CD4-positive, alpha-beta T cell treated with Interleukin-4 for 1 hour (primary cell): Measurements from ENCODE around the gene BLNK.

Source experiments
- DNase-seq, 2 donors: peaks; one replicate each; pipeline ENCODE4 v3.0.0-alpha.2; 2020 to 2022

Gene BLNK

DNA sequence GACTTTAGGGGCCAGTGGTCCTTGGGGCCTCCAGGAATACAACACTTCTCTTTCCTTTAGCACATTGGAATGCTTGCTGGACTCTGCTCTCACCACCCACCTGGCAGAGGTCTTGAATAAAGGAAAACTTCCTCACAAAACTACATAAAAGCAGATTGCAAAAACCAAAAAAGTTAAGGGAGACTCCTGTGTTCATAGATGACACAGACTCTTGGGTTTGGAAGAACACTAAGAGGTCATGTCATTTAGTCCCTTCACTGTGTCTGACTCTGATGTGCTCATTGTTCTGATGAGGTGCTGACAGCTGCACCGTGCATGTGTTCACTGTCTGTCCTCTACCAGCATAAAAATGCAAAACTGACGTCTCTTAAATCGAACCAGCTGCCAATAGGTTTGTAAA, 11.4 kb downstream of the BLNK start:
- DNase-seq = no peak

DNA sequence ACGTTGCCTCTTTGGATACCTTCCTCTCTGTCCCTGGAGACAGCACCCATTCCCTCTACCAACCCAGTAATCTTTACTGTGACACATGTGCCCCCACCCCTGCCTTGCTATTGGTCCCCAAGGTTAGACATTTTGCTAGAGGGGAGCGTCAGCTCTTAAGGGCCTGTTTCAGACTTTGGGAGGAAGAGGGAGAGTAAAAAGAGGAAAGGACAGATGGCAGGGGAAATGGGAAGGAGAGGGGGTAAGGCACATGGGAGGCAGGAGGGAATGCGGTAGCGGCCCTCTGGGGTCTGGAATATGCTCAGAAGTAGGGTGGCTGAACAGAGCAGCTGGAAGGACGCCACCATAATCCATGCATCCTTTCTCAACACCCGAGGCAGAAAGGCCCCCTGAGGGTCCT, 12.2 kb downstream of the BLNK start:
- no peak for DNase-seq

GRCh38 chr10:96257944-96258343, 13.4 kb downstream of the BLNK start:
- DNase-seq = no peak

DNA sequence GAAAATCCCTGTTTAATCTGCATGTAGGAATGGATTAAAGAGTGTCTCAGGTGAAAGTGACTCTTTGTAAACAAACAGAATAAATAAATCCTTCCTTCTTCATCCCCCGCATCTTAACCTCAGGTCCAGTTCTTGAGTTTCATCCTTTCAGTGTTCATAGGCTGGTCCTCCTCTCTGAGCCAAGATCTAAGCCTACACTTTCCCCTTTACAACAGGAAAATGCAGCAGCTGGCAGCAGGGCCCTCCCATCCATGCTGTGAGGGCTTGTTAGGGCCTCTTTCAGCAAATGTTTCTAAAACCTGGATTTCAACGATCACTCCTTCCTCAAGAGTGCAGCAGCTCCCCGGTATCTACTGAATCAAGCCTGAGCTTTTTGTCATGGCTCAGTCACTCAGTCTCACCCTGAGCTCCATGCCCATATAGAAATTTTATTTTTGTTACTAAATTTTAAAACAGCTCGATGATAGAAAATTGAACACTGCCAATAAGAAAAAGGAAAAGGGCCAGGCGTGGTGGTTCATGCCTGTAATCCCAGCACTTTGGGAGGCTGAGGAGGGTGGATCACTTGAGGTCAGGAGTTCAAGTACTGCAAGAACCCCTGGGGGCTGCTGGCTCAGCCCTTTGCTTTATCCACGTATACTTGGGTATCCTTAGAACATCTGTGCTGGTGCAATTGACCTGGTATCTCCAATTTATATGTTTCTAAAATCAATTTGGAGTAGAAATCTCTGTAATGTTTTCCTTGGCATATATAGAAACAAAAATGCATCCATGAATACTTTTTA, 15.6 kb downstream of the BLNK start:
- no peak for DNase-seq

DNA sequence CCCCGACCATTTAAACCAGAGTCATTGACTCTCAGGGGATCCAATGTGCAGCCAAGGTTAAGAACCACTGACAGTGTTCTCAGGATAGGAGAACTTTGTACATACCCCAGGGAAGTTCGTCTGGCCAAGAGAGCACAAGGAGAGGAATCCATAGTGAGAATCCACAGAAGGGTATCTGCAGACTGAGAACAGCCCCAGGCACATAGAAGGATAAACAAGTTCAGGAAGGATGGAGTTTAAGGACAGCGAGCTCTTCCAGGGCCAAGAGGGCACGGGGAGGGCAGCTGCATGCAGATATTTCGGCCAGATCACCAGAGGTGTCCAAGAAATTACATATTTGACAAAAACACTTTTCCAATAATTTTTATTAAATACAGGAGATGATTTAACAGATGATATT, 16.4 kb downstream of the BLNK start:
- no peak for DNase-seq

DNA sequence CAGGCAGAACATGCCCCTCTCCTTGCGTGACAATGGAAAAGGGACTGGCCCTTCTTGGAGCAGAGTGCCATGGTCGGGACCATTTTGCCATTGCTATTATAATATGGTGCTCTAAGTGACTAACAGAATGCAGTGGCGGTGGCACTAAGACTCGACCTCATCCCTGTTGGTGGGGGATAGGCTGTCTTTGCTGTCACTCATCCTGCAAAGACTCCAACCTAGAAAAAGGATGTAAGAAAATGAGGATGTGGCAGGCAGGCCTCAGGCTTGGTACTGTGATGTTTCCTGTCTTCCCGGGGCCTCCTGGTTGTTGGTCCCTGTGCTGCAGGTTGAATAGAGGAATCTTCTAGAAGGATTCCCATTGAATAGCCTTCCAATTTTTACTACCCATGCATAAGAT, 18.6 kb downstream of the BLNK start:
- no peak for DNase-seq

- no peak for DNase-seq
Observed at GRCh38 chr10:96250349-96250748, 21.0 kb downstream of the BLNK start.

DNA sequence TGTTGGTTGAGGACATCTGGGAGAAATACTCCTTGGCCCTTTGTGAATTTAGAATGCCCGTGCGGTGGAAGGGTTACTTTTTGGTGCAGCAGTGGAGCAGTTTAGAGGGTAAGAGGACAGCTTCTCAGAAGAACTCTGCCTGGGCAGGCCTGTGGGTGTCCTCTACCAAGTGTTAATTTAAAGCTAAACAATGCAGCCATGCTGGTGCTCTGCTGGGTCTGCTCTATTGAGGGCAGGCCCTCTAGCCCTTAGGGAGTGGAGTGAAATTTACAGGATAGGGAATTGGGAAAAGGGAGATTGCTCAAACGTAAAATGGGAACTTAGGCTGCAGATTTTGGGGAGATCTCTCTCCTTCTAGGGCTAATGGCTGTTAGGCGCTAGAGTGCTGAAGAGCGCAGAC, 22.1 kb downstream of the BLNK start:
- no peak for DNase-seq

- peak in 1 of 2 donors; percentile 69 for DNase-seq
Observed at GRCh38 chr10:96244354-96244753, 27.0 kb downstream of the BLNK start.

DNA sequence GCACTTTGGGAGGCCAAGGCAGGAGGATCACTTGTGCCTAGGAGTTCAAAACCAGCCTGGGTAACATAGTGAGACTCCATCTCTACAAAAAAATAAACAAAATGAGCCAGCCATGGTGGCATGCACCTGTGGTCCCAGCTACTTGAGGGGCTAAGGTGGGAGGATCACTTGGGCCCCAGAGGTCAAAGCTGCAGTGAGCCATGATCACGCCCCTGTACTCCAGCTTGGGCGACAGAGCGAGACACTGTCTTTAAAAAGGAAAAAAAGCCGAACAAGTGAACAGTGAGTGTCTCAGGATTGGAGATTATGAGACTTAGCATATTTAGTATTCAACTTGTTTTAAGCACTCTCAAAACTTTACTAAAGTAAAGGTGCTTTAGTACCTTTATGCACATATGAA, 28.1 kb downstream of the BLNK start:
- no peak for DNase-seq

DNA sequence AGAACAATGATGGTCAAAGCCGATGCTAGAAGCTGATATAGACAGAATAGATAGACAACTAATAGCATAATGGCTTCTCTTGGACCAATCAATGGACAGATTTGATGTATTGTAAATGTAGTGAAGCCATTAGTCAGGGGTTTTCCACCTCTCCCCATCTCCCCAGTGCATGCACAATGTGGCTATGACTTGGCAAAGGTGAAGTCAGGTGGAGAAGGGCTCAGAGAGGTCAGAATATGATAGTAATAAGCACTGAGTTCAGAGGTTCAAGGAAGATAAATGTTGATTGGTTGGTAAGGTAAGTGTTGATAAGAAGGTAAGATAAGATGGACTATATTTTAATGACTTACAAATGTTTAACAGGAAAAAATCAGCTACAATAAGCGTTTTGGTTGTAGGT, 28.5 kb downstream of the BLNK start:
- no peak for DNase-seq

GRCh38 chr10:96238646-96239623, 32.4 kb downstream of the BLNK start:
- DNase-seq = no peak

DNA sequence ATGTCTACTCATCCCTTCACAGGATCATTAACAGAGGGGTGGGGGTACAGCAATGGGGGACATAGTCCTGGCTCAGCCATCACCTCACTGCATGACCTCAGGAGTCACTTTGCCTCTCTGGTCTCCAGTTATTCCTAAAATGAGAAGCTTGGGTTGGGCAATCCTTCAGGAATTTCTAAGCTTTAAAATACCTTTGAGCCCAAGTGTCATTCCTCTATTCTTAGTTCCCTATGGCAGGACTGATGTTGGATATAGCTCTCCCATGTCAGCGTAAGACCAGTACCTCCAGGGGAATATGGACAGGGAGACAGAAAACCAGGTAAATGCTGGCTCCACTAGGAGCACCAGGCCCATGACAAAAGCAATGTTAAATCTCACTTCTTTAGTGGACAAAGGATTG, 34.5 kb downstream of the BLNK start:
- DNase-seq = no peak

GRCh38 chr10:96236090-96236478, 35.3 kb downstream of the BLNK start:
- no peak for DNase-seq

DNA sequence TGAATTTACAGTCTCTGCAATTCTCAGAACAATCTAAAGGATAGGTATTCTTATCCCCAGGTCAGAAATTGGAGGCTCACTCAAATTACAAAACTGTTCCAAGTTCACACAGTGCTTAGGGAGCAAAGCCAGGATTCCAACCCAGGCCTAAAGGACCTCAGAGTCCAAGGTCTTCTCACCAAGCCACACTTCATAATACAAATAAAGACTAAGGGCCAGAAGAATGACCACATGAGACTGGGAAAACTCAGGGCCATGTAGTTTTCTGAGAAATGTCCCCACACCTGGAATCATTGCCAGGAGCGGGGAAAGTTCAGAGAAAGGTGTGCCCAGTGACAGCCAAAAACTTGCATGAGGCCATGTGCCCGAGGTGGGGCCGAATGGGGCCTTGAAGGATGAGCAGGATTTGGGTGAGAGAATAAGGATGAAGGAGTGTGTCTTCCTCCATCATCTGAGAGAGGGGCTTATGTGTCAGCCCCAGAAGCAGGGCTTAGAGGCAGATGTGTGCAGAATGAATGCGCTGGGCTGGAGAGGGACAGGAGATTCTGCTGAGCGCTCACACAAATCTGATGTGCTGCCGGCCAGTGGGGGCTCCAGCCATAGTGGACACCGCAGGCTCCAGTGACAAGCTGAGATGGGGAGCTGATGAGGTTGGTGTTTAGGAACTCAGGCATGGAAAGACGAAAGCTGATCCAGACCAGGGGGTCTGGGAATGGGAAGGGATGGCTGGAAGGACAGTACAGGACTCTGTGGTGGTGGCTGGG, 35.9 kb downstream of the BLNK start:
- no peak for DNase-seq

GRCh38 chr10:96233959-96234358, 37.4 kb downstream of the BLNK start:
- no peak for DNase-seq

- DNase-seq = no peak
Observed at GRCh38 chr10:96230527-96230926, 40.8 kb downstream of the BLNK start.

DNA sequence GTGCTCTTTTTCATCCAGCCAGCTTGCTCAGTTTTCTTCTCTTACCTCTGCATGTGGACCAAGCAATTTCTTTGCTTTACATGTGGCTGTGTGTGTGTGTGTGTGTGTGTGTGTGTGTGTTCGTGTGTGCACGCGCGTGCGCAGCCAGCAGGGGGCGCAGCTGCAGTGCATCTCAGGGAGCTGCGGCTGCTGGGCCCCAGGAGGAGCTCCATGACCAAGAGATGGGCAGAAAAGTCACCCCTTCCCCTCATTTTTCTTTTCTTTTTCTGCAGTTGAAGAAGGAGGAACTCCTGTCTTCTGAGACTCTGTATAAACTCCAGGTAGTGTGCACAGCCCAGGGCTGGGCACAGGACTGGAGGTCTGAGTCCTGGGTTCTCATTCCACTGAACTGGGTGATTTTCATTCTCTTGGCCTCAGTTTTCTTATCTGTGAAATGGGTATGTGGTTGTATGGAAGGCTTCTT, 41.8 kb downstream of the BLNK start:
- peak; percentile 67 to 78 for DNase-seq

DNA sequence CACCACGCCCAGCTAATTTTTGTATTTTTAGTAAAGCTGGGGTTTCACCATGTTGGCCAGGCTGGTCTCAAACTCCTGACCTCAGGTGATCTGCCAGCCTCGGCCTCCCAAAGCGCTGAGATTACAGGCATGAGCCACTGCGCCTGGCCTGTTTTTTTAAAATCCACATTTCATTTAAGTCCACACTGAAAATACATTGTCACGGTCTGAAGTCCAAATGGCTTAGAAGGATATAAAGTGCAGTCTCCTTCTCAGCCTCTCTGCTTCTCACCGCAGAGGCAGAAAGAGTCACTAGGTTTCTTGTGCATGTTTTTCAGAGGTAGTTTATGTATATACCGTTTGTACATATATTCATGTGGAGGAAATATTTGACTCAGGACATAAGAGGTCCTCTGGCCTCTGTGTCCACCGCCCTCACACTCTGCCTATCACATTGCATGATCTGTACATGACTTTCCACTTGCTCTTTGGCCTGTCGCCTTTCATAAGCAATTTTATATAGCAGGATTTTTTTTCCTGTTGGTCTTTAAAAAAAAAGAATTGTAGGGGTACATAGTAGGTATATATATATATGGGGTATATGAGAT, 42.9 kb downstream of the BLNK start:
- DNase-seq = no peak

- DNase-seq = no peak
Observed at GRCh38 chr10:96227206-96227605, 44.2 kb downstream of the BLNK start.

DNA sequence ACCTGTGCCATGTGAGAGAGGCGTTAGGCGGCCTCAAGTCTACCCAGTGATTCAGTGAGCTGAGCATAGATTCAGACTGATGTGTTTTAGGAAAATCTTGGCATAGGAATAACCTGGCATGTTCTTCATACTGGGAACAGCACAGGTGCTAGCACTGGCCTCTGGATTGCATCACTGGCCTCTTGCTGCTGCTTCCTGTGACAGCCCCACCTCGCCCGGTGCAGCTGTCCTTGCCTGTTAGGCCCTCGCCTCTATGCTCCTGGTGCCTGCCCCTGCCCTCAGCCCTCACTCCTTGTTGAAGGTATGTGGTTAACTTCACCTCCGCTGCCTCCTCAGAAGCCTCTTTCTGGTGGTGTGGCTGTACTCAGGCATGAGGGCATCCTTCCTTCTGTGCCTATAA, 46.2 kb downstream of the BLNK start:
- DNase-seq = no peak

DNA sequence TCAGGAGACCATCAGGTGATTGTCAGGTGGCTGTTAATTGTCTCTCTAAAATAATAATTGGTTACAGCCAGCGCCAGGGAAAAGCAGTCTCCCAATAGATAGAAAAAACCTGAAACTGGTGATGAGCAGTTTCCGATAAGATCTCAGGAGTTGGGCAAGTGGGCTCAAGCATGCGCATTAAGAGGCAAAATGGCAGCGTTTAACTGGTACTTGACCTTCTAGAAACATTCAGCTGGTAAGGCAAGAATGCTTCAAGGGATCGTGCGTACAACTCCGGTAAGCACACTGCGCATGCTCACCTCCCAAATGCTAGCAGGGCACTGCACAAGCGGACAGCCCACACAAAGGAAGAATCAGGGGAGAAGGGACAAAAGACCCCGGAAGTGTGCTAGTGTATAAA, 48.5 kb downstream of the BLNK start:
- DNase-seq = no peak

DNA sequence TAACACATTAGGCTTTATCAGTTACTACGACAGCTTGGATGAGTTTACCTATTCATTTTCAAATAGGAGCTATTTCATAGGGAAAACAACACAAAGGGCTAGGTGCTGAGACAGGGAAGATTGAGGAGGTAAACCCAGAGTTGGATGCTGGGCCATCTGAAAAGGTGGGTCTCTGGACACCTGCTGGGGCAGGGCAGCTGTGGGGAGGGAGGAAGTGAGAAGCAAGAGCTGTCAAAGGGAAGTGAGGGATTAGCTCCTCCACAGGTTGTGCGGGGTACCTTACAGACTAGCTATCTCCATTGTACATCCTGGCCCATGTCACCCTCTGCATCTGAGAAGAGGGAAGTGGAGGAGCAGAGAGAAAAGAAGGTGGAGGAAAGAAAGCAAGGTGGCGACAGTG, 48.9 kb downstream of the BLNK start:
- DNase-seq = no peak
